Tibial artery (tissue), 4 donors: ENCODE results near the gene HSF2.
"Not testable (repeated sequence)": the region's sequence is repeated elsewhere in the genome, so short reads cannot be mapped to it uniquely, and the experiment has no call there.

ENCODE experiments used
- DNase-seq, 2 donors: peaks; one replicate each; pipeline ENCODE4 v3.0.0-alpha.2; 2019
- H3K27ac ChIP-seq, 2 donors: fragments of 200-600 bp; sonication (generic) in 1 of 2; 1 replicate in 1 of 2; 2 replicates in 1 of 2; pipeline ENCODE4 v1.5.1; 2018 to 2019; ENCODE audit warnings: mild to moderate bottlenecking in 1 of 2
- H3K27me3 ChIP-seq, 2 donors: fragments of 200-600 bp; sonication (generic) in 1 of 2; one replicate each; pipeline versions ENCODE4 v1.5.1 to v1.6.0; 2016 to 2019
- H3K36me3 ChIP-seq, 3 donors: fragments of 200-600 bp; sonication (generic) in 2 of 3; one replicate each; pipeline ENCODE4 v1.5.1; 2016 to 2019; ENCODE audit warnings: mild to moderate bottlenecking in 2 of 3
- H3K4me1 ChIP-seq, 4 donors: fragments of 200-600 bp; sonication (generic) in 2 of 4; 1 replicate in 3 of 4; 2 replicates in 1 of 4; pipeline ENCODE4 v1.5.1; 2016 to 2019
- H3K4me3 ChIP-seq, 2 donors: fragments of 200-600 bp; sonication (generic) in 1 of 2; 1 replicate in 1 of 2; 2 replicates in 1 of 2; pipeline ENCODE4 v1.5.1; 2018 to 2019; ENCODE audit warnings: mild to moderate bottlenecking in 2 of 2
- H3K9me3 ChIP-seq, 3 donors: fragments of 200-600 bp; sonication (generic) in 1 of 3; one replicate each; pipeline ENCODE4 v1.5.1; 2016 to 2019
- intact Hi-C: fragments of 100-400 bp; cut with DNase I; formaldehyde crosslinking; loops from one replicate; pipeline ENCODE4 v1.15.0; 2023; ENCODE audit warnings: low total_unique reads
- TF ChIP-seq, protein P1 (sequence below), 2 experiments: fragments of 200-600 bp in 1 of 2; fragments of 450-650 bp in 1 of 2; IDR thresholded peaks; one replicate each; pipeline ENCODE4 v1.5.1; 2017 to 2019; ENCODE audit warnings: antibody characterized with exemption in 2 of 2, mild to moderate bottlenecking in 1 of 2, moderate library complexity in 1 of 2

The HSF2 gene

GRCh38 chr6:122438975-122439374, 39.5 kb downstream of the HSF2 start:
- Histone ChIP-seq H3K27me3 (no peaks in the 10 kb centered on the region), H3K27ac (no peak overlapping the region), H3K4me1 (no peaks in the 10 kb centered on the region), H3K36me3 (peaks cover 39 to 64% (median 58%) of the 10 kb centered on the region in 3 donors), H3K4me3 (no peak overlapping the region), H3K9me3 (no peaks in the 10 kb centered on the region)
- TF ChIP-seq, protein P1, sequence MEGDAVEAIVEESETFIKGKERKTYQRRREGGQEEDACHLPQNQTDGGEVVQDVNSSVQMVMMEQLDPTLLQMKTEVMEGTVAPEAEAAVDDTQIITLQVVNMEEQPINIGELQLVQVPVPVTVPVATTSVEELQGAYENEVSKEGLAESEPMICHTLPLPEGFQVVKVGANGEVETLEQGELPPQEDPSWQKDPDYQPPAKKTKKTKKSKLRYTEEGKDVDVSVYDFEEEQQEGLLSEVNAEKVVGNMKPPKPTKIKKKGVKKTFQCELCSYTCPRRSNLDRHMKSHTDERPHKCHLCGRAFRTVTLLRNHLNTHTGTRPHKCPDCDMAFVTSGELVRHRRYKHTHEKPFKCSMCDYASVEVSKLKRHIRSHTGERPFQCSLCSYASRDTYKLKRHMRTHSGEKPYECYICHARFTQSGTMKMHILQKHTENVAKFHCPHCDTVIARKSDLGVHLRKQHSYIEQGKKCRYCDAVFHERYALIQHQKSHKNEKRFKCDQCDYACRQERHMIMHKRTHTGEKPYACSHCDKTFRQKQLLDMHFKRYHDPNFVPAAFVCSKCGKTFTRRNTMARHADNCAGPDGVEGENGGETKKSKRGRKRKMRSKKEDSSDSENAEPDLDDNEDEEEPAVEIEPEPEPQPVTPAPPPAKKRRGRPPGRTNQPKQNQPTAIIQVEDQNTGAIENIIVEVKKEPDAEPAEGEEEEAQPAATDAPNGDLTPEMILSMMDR (IDR thresholded peaks at IDR 0.05): no peak
- intact Hi-C loops: loop anchor here (2.0 kb wide), 1 partner anchor 70 kb away; no protein-coding TSS in a partner anchor
- no peak for DNase-seq

- Histone ChIP-seq H3K9me3 (no peaks in the 10 kb centered on the region), H3K4me3 (no peak overlapping the region), H3K27ac (no peak overlapping the region), H3K27me3 (no peaks in the 10 kb centered on the region), H3K36me3 (peaks cover 75 to 79% (median 77%) of the 10 kb centered on the region in 3 donors), H3K4me1 (no peaks in the 10 kb centered on the region)
- TF ChIP-seq, protein P1 (IDR thresholded peaks at IDR 0.05): no peak
- intact Hi-C loops: no loop called here
- DNase-seq: no peak
Measured at GRCh38 chr6:122445274-122445673, 45.8 kb downstream of the HSF2 start.

GRCh38 chr6:122449069-122449468, 49.6 kb downstream of the HSF2 start:
- TF ChIP-seq, protein P1 (IDR thresholded peaks at IDR 0.05): no peak
- intact Hi-C loops: no loop called here
- Histone ChIP-seq H3K4me1 (peaks cover 0 to 3% (median 0%) of the 10 kb centered on the region in 4 donors), H3K4me3 (no peak overlapping the region), H3K36me3 (peaks cover 74 to 95% (median 90%) of the 10 kb centered on the region in 3 donors), H3K27ac (no peak overlapping the region), H3K9me3 (no peaks in the 10 kb centered on the region), H3K27me3 (no peaks in the 10 kb centered on the region)
- DNase-seq: no peak

- intact Hi-C loops: no loop called here
- Histone ChIP-seq H3K4me3 (no peak overlapping the region), H3K27ac (no peak overlapping the region), H3K27me3 (no peaks in the 10 kb centered on the region), H3K36me3 (peaks cover 80 to 87% (median 85%) of the 10 kb centered on the region in 3 donors), H3K4me1 (peaks cover 0 to 25% (median 4%) of the 10 kb centered on the region in 4 donors), H3K9me3 (no peaks in the 10 kb centered on the region)
- DNase-seq: no peak
- TF ChIP-seq, protein P1 (IDR thresholded peaks at IDR 0.05): no peak
Measured at GRCh38 chr6:122452509-122452908, 53.1 kb downstream of the HSF2 start.

DNA sequence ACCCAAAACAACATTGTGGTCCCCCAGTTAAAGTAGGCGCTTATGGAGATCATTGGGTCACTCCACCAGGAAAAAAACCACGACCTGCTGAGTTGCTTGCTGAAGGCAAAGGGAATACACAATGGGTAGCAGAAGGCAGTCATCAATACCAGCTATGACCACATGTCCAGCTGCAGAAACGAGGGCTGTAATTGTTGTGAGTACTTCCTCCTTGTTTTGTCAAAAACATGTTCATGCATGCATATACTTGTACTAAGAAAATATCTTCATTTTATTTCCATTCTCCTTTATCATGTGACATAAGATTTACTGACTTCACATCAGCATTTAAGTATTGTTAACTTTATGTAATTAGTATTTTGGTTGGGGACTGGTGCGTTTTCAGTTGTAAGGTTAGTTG, 55.2 kb downstream of the HSF2 start:
- H3K27me3 ChIP-seq: no peaks in the 10 kb centered on the region
- no peak overlapping the region for H3K27ac ChIP-seq
- DNase-seq: no peak
- H3K9me3 ChIP-seq: no peaks in the 10 kb centered on the region
- intact Hi-C loops: no loop called here
- H3K4me3 ChIP-seq: no peak overlapping the region
- peaks cover 70 to 75% (median 71%) of the 10 kb centered on the region in 3 donors for H3K36me3 ChIP-seq
- H3K4me1 ChIP-seq: peaks cover 0 to 47% (median 20%) of the 10 kb centered on the region in 4 donors
- TF ChIP-seq, protein P1 (IDR thresholded peaks at IDR 0.05): no peak

DNA sequence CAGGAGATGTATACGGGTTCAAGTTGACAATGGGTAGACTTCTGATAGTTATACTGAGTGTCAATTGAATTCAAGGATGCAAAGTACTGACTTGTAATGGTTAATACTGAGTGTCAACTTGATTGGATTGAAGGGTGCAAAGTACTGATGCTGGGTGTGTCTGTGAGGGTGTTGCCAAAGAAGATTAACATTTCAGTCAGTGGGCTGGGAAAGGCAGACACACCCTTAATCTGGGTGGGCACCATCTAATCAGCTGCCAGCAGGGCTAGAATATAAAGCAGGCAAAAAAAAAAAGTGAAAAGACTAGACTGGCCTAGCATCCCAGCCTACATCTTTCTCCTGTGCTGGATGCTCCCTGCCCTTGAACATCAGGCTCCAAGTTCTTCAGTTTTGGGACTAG, 55.7 kb downstream of the HSF2 start:
- H3K9me3 ChIP-seq, DNase-seq, H3K27me3 ChIP-seq, H3K4me3 ChIP-seq, intact Hi-C loops, H3K27ac ChIP-seq: not testable (repeated sequence)
- H3K4me1 ChIP-seq: peaks cover 0 to 51% (median 23%) of the 10 kb centered on the region in 4 donors
- H3K36me3 ChIP-seq: peaks cover 66 to 70% (median 66%) of the 10 kb centered on the region in 3 donors
